SK-N-SH treated with all-trans-retinoic acid at 6 μM for 48 hours (cell line): ENCODE measurements around the gene DTHD1.

Source experiments
- ATAC-seq: fragments of 200-7000 bp; cut with Tn5 transposase; 3 replicates; pipeline ENCODE4 v1.9.1; 2020; ENCODE audit warnings: mild to moderate bottlenecking, moderate library complexity
- ARNTL ChIP-seq: fragments of 450-650 bp; formaldehyde crosslinking; IDR thresholded peaks from 2 replicates; pipeline ENCODE4 v1.5.0; 2020; ENCODE audit warnings: low read depth, mild to moderate bottlenecking, moderate library complexity, borderline replicate concordance
- BACH2 ChIP-seq: fragments of 250-450 bp; sonication (Bioruptor Pico); IDR thresholded peaks from 2 replicates; pipeline ENCODE4 v1.9.0; 2021; ENCODE audit warnings: mild to moderate bottlenecking, borderline replicate concordance
- CREB5 ChIP-seq: fragments of 250-450 bp; sonication (Bioruptor Pico); IDR thresholded peaks from 2 replicates; pipeline ENCODE4 v1.5.1; 2020; ENCODE audit warnings: low read depth, mild to moderate bottlenecking, moderate library complexity
- CSDC2 ChIP-seq: fragments of 250-450 bp; sonication (Bioruptor Pico); IDR thresholded peaks from 2 replicates; pipeline ENCODE4 v1.5.0; 2020; ENCODE audit warnings: mild to moderate bottlenecking, moderate library complexity
- CSRNP3 ChIP-seq: fragments of 250-450 bp; sonication (Bioruptor Pico); IDR thresholded peaks from 2 replicates; pipeline ENCODE4 v1.5.1; 2021; ENCODE audit warnings: mild to moderate bottlenecking, moderate library complexity
- ESRRG ChIP-seq: fragments of 250-450 bp; sonication (Bioruptor Pico); IDR thresholded peaks from 2 replicates; pipeline ENCODE4 v1.6.1; 2021; ENCODE audit warnings: mild to moderate bottlenecking
- GLIS3 ChIP-seq: fragments of 250-450 bp; sonication (Bioruptor Pico); IDR thresholded peaks from 2 replicates; pipeline ENCODE4 v1.5.0; 2020; ENCODE audit warnings: mild to moderate bottlenecking, moderate library complexity
- ISL1 ChIP-seq: fragments of 250-450 bp; sonication (Bioruptor Pico); IDR thresholded peaks from 2 replicates; pipeline ENCODE4 v2.1.2; 2022; ENCODE audit warnings: mild to moderate bottlenecking, moderate library complexity
- OSR1 ChIP-seq: fragments of 250-450 bp; sonication (Bioruptor Pico); IDR thresholded peaks from 2 replicates; pipeline ENCODE4 v1.8.0; 2022; ENCODE audit warnings: moderate library complexity, mild to moderate bottlenecking, inconsistent platforms
- PATZ1 ChIP-seq: fragments of 250-450 bp; sonication (Bioruptor Pico); IDR thresholded peaks from 2 replicates; pipeline ENCODE4 v1.8.0; 2020; ENCODE audit warnings: mild to moderate bottlenecking, moderate library complexity, borderline replicate concordance
- POU6F1 ChIP-seq: fragments of 250-450 bp; sonication (Bioruptor Pico); IDR thresholded peaks from 2 replicates; pipeline ENCODE4 v1.8.0; 2021; ENCODE audit warnings: low read depth, mild to moderate bottlenecking, moderate library complexity, borderline replicate concordance
- PPARA ChIP-seq: fragments of 250-450 bp; sonication (Bioruptor Pico); IDR thresholded peaks from 2 replicates; pipeline ENCODE4 v1.5.0; 2020; ENCODE audit warnings: mild to moderate bottlenecking, borderline replicate concordance
- RARB ChIP-seq: fragments of 250-450 bp; sonication (Bioruptor Pico); IDR thresholded peaks from 2 replicates; pipeline ENCODE4 v1.8.0; 2021; ENCODE audit warnings: mild to moderate bottlenecking, moderate library complexity
- SNAI2 ChIP-seq: fragments of 250-450 bp; sonication (Bioruptor Pico); IDR thresholded peaks from 2 replicates; pipeline ENCODE4 v1.5.0; 2020; ENCODE audit warnings: mild to moderate bottlenecking, moderate library complexity
- TCF4 ChIP-seq: fragments of 250-450 bp; sonication (Bioruptor Pico); IDR thresholded peaks from 2 replicates; pipeline ENCODE4 v1.8.0; 2021; ENCODE audit warnings: mild to moderate bottlenecking, moderate library complexity, borderline replicate concordance
- TOX ChIP-seq: fragments of 250-450 bp; sonication (Bioruptor Pico); IDR thresholded peaks from 2 replicates; pipeline ENCODE4 v1.8.0; 2021; ENCODE audit warnings: mild to moderate bottlenecking, moderate library complexity, borderline replicate concordance
- TSHZ2 ChIP-seq: fragments of 250-450 bp; sonication (Bioruptor Pico); IDR thresholded peaks from 2 replicates; pipeline ENCODE4 v1.5.0; 2020; ENCODE audit warnings: mild to moderate bottlenecking, moderate library complexity
- ZC3H10 ChIP-seq: fragments of 250-450 bp; sonication (Bioruptor Pico); IDR thresholded peaks from 2 replicates; pipeline ENCODE4 v1.5.1; 2021; ENCODE audit warnings: mild to moderate bottlenecking, moderate library complexity
- ZFP3 ChIP-seq: fragments of 250-450 bp; sonication (Bioruptor Pico); IDR thresholded peaks from 2 replicates; pipeline ENCODE4 v1.5.0; 2020; ENCODE audit warnings: mild to moderate bottlenecking, moderate library complexity
- ZFP30 ChIP-seq: fragments of 450-650 bp; formaldehyde crosslinking; IDR thresholded peaks from 2 replicates; pipeline ENCODE4 v1.5.0; 2022; ENCODE audit warnings: mild to moderate bottlenecking, moderate library complexity
- ZNF565 ChIP-seq: fragments of 450-650 bp; formaldehyde crosslinking; conservative IDR thresholded peaks from 2 replicates; pipeline ENCODE4 v1.5.0; 2020; ENCODE audit warnings: low read depth, mild to moderate bottlenecking, moderate library complexity
- ZNF70 ChIP-seq: fragments of 450-650 bp; formaldehyde crosslinking; IDR thresholded peaks from 2 replicates; pipeline ENCODE4 v1.5.0; 2020; ENCODE audit warnings: mild to moderate bottlenecking, moderate library complexity

Gene DTHD1

GRCh38 chr4:36328130-36328529, 46.7 kb downstream of the DTHD1 start:
- TF ChIP-seq ZC3H10, result no peak
- no peak for TF ChIP-seq OSR1 (CRISPR knock-in tag)
- no peak for TF ChIP-seq ZFP30 (CRISPR knock-in tag)
- TF ChIP-seq ZFP3 (CRISPR knock-in tag), result no peak
- TF ChIP-seq ZNF565, result no peak
- no peak for TF ChIP-seq TCF4 (CRISPR knock-in tag)
- TF ChIP-seq BACH2 (CRISPR knock-in tag), result no peak
- no peak for TF ChIP-seq ESRRG
- no peak for TF ChIP-seq ZNF70 (CRISPR knock-in tag)
- TF ChIP-seq PATZ1, result no peak
- no peak for TF ChIP-seq POU6F1
- TF ChIP-seq GLIS3 (CRISPR knock-in tag), result no peak
- no peak for TF ChIP-seq CSRNP3
- no peak for TF ChIP-seq TSHZ2 (CRISPR knock-in tag)
- no peak for TF ChIP-seq ISL1 (CRISPR knock-in tag)
- TF ChIP-seq PPARA, result no peak
- TF ChIP-seq SNAI2, result no peak
- TF ChIP-seq RARB (CRISPR knock-in tag), result no peak
- TF ChIP-seq TOX (CRISPR knock-in tag), result no peak
- ATAC-seq, result no peak

- no peak for ATAC-seq
- TF ChIP-seq ZFP3 (CRISPR knock-in tag) (no peak), PPARA (no peak)
Observed at GRCh38 chr4:36329228-36329627, 47.8 kb downstream of the DTHD1 start.

GRCh38 chr4:36330796-36331195, 49.4 kb downstream of the DTHD1 start:
- TF ChIP-seq ZC3H10, result no peak
- no peak for TF ChIP-seq TOX (CRISPR knock-in tag)
- TF ChIP-seq ZNF70 (CRISPR knock-in tag), result no peak
- no peak for TF ChIP-seq BACH2 (CRISPR knock-in tag)
- TF ChIP-seq PATZ1, result no peak
- no peak for TF ChIP-seq GLIS3 (CRISPR knock-in tag)
- TF ChIP-seq CSDC2 (CRISPR knock-in tag), result no peak
- no peak for TF ChIP-seq ARNTL (CRISPR knock-in tag)
- TF ChIP-seq PPARA, result no peak
- no peak for TF ChIP-seq POU6F1
- TF ChIP-seq SNAI2, result no peak
- no peak for TF ChIP-seq RARB (CRISPR knock-in tag)
- TF ChIP-seq TCF4 (CRISPR knock-in tag), result no peak
- no peak for TF ChIP-seq CREB5 (CRISPR knock-in tag)
- ATAC-seq, result no peak
